VCaP (cell line): ENCODE results near the gene MKKS.

Source experiments
- H3K27ac ChIP-seq: fragments of 450-650 bp; 2 replicates; pipeline ENCODE4 v1.5.1; 2017
- CTCF ChIP-seq: fragments of 450-650 bp; conservative IDR thresholded peaks from 2 replicates; pipeline ENCODE4 v1.5.1; 2017; ENCODE audit warnings: mild to moderate bottlenecking, moderate library complexity

MKKS gene

GRCh38 chr20:10453241-10453640, 19.2 kb upstream of the MKKS start:
- no peak for TF ChIP-seq CTCF
- no peak overlapping the region for H3K27ac ChIP-seq

- no peak overlapping the region for H3K27ac ChIP-seq
- no peak for TF ChIP-seq CTCF
Observed at GRCh38 chr20:10449270-10449669, 15.2 kb upstream of the MKKS start.

GRCh38 chr20:10448270-10449156, 14.5 kb upstream of the MKKS start:
- TF ChIP-seq CTCF, result no peak
- no peak overlapping the region for H3K27ac ChIP-seq

GRCh38 chr20:10447028-10447427, 13.0 kb upstream of the MKKS start:
- TF ChIP-seq CTCF, result no peak
- H3K27ac ChIP-seq, result no peak overlapping the region

- no peak overlapping the region for H3K27ac ChIP-seq
- TF ChIP-seq CTCF, result no peak
Observed at GRCh38 chr20:10445758-10446157, 11.7 kb upstream of the MKKS start.

GRCh38 chr20:10443936-10444335, 9.9 kb upstream of the MKKS start:
- no peak overlapping the region for H3K27ac ChIP-seq
- TF ChIP-seq CTCF, result no peak

GRCh38 chr20:10438217-10438616, 4.2 kb upstream of the MKKS start:
- H3K27ac ChIP-seq, result no peak overlapping the region
- TF ChIP-seq CTCF, result no peak
